GM21381 (cell line): ENCODE measurements around the gene DHRS7B.

Experiments
- ATAC-seq: cut with Tn5 transposase; IDR thresholded peaks from one replicate; pipeline ENCODE4 v1.9.1; 2021; ENCODE audit warnings: mild to moderate bottlenecking, moderate library complexity; ENCODE audit not compliant: unreplicated experiment

Gene DHRS7B

DNA sequence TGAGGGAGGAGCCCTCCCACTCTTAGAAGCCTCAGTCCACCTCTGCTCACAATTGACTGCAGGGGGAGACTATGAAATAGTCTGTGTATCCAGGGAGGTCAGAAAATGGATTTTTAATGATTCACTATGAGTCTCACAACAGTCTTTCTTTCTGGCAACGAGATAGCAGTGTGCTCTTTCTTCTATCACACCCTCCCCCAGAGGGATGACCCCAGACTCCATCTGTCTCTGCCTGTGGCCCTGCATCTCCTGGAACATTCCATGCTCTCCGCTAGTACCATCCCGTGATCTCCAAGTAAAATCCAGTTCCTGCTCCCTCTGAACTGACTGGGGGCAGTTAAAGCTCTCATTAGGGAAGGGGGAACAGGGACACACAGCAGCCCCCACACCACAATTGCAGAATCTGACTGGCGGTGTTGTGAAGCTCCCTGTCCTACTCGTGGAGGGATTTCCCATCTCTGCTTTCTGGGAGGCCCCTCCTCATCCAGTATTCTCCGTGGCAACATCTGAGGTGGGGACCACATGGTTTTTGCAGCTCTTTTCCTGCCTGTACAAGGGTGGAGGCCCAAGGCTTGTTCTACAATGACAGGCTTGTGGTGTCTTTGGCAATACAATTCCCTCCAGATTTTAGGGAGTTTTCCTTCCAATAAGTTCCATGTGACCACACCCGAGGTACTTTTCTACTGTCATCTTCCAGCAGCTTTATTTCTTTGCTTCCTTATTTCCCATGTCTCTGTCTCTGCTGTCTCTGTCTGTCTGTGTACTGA is 107.0 kb downstream of the DHRS7B start:
- no peak for ATAC-seq

DNA sequence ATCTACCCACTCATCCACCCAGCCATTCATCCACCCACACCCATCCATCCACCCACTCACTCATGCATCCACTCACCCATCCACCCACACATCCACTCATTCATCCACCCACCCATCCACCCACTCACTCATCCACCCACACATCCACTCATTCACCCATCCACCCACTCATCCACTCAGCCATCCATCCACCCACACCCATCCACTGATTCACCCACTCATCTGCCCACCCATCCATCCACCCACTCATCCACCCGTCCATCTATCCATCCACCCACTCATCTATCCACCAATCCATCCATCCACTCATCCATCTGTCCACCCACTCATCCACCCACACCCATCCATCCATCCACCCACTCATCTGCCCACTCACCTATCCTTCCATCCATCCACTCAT is 109.2 kb downstream of the DHRS7B start:
- no peak for ATAC-seq

DNA sequence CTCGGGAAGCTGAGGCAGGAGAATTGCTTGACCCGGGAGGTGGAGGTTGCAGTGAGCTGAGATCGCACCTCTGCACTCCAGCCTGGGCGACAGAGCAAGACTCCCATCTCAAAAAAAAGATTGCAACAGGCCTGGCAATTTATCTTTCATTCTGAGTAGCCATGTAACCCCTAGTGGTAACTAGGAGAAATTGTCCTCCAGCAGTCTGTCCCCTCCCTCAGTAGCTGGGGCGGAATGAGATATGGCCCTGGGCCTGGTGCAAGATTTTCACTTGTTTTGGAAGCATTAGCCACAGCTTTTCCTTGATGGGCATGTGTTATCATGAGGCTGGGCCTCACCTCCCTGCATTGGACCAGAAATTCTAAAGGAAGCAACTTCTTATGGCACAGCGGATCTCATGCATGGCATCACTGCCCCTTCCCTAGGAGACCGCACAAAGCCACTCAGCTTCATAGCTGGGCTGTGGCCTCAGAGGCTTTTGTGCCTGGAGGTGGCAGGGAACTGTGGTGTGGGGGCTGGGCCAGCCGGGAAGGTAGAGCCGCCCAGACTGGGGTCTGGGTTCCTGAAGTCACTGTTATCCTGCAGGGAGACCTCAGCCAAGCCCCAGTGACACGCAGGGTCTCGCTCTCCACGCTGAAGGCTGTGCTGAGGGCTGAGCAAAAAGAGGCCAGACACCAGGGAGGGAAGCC is 113.1 kb downstream of the DHRS7B start:
- no peak for ATAC-seq

DNA sequence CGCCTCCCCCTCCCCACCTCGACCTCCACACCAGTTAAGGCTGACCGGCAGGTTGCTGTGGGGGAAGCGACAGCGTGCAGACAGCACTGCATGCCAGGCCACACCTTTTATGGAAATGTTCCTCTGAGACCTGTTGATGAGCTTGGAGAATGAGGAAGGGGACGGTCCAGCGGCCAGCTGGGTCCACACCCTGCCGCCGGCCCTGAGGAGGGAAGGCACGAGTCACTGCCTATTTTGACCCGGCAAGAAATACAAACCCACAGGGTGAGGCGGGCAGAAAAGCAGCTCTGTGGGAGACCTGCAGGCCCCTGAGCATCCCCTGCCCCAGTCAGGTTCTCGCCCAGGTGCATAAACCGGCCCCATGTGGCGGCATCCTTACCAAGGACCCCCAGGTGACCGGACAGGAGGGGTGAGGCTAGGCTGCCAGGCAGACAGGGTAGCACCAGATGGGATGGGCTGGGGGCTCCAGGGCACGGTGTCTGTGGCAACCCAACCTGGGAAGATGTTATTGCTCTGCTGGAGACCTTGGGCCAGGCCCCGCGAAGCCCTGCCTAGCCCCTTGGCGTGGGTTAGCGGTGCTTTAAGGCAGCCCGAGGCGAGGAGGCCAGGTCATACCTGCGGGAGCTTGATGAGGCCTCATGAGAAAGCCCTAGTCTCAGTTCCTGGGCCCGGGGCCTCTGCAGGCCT is 113.7 kb downstream of the DHRS7B start:
- no peak for ATAC-seq
